Measurements from ENCODE around the gene LRRC17.

- TF ChIP-seq EZH2phosphoT487 (IDR thresholded peaks at IDR 0.05; ENCODE audit: insufficient read depth, low read depth) (no peak), EZH2 (IDR thresholded peaks at IDR 0.05; ENCODE audit: insufficient read depth, poor library complexity, severe bottlenecking) (no peak)
Observed at GRCh38 chr7:102888561-102889233, 24.1 kb upstream of the LRRC17 start.

Measured in GM23248 (cell line).